Epithelial cell of prostate (primary cell): ENCODE measurements around the gene ADGRV1.
A peak's percentile ranks its signal among the peaks of the same experiment; 100 is the strongest.

ENCODE experiments used
- DNase-seq: peaks from one replicate; pipeline ENCODE4 v3.0.0-alpha.2; 2011; ENCODE audit warnings: low read depth, low spot score
- H3K27ac ChIP-seq: fragments of 450-650 bp; 2 replicates; pipeline ENCODE4 v1.5.1; 2017; ENCODE audit warnings: mild to moderate bottlenecking

The ADGRV1 gene, protein sequence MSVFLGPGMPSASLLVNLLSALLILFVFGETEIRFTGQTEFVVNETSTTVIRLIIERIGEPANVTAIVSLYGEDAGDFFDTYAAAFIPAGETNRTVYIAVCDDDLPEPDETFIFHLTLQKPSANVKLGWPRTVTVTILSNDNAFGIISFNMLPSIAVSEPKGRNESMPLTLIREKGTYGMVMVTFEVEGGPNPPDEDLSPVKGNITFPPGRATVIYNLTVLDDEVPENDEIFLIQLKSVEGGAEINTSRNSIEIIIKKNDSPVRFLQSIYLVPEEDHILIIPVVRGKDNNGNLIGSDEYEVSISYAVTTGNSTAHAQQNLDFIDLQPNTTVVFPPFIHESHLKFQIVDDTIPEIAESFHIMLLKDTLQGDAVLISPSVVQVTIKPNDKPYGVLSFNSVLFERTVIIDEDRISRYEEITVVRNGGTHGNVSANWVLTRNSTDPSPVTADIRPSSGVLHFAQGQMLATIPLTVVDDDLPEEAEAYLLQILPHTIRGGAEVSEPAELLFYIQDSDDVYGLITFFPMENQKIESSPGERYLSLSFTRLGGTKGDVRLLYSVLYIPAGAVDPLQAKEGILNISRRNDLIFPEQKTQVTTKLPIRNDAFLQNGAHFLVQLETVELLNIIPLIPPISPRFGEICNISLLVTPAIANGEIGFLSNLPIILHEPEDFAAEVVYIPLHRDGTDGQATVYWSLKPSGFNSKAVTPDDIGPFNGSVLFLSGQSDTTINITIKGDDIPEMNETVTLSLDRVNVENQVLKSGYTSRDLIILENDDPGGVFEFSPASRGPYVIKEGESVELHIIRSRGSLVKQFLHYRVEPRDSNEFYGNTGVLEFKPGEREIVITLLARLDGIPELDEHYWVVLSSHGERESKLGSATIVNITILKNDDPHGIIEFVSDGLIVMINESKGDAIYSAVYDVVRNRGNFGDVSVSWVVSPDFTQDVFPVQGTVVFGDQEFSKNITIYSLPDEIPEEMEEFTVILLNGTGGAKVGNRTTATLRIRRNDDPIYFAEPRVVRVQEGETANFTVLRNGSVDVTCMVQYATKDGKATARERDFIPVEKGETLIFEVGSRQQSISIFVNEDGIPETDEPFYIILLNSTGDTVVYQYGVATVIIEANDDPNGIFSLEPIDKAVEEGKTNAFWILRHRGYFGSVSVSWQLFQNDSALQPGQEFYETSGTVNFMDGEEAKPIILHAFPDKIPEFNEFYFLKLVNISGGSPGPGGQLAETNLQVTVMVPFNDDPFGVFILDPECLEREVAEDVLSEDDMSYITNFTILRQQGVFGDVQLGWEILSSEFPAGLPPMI (N-terminal part only)

DNA sequence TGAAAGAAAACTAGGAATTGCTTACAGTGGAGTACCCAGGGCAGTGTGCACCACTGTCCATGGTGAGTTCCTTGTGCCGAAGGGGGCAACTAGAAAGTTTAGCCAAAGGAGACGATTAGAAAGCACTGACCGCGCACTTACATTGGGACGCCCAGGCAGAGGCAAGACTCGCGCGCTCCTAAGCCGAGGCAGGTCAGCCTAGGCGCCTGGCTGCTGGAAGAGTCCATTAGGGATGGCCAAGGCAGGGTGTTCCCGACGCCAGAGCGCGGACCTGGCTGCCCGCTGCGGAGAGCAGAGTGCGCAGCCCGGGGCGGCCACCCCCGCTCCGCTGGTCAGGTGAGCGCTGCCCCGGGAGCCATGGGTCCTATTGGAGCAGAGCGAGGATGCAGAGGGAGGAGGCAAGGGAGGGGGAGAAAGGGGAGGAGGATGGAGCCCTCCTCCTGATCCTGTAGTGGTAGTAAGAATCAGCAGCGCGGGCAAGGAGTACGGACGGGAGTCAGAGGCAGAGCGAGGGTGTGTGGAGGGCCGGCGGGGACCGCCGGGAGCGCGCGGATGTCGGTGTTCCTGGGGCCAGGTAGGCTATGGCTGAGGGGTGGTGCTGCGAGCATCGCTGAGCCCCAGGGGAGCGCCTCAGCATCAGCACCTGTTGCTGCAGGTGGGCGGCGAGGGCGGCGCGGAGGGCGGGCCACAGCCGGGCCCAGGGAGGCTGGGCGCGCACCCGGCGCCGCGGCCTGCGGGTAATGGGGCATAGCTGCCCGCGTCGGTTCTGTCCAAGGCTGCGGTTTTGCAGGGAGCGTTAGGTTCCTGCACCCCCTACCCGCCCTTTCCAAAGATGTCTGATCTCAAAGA, at the start of gene ADGRV1:
TSS of gene ADGRV1 (plus strand) at position 454 of the 849 bp plus-strand sequence. CDS start at position 553, 99 bp downstream.
- DNase-seq: peak; percentile 34

DNA sequence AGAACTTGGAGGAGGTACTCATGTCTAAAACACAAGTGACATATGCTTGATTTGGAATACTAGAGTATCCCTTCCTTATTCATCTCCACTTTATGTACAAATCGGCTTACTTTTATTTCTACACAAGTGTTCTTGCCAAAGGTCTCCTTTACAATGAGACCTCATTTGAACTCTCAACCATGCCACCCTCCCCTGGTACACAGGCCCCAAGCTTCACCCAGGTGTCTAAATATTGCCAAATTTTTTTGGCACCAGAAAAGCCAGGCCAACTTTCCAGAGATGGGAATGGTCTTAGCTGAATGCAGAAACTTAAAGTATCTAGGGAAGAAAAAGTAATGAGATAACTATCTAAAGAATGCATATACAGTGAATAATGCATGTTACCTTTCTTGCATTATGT, 48.2 kb upstream of the ADGRV1 start:
- no peak for DNase-seq
- H3K27ac ChIP-seq: no peak overlapping the region

More for the DNA sequence above, at the start of gene ADGRV1:
- H3K27ac ChIP-seq: no peak within 1 kb of the TSS

DNA sequence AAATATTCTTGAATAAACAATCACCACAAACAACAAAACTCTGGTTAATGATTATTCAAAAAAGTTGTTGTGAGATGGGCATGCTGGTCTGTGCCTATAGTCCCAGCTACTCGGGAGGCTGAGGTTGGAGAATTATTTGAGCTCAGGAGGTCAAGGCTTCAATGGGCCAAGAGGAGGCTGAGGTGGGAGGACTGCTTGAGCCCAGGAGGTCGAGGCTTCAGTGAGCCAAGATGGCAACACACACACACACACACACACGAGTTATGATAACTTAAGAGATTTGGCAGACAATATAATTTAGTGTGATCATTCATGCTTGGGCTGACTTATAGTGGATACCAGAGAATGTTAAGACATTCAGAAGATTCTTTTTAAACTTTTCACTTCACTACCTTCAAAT, 44.1 kb upstream of the ADGRV1 start:
- DNase-seq: no peak
- H3K27ac ChIP-seq: no peak overlapping the region

DNA sequence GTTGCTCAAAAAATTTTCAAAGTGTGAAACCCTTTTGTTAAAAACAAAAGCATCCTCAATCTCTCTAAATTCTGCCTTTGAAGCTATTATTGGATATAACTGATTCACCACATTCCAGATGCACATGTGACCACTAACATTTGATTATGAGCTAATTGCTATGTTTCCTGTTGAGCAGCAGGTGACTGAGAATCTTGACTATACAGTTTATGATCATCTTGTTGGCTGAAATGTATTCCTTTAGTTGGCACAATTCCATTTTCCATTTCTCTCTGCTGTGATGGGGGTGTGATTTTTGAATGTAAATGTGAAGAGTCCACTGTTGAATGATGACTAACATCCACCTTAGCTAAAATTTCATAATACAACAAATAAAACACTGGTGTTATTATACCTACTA, 39.9 kb upstream of the ADGRV1 start:
- DNase-seq: peak; percentile 45
- peak overlapping the region; percentile 60 for H3K27ac ChIP-seq

DNA sequence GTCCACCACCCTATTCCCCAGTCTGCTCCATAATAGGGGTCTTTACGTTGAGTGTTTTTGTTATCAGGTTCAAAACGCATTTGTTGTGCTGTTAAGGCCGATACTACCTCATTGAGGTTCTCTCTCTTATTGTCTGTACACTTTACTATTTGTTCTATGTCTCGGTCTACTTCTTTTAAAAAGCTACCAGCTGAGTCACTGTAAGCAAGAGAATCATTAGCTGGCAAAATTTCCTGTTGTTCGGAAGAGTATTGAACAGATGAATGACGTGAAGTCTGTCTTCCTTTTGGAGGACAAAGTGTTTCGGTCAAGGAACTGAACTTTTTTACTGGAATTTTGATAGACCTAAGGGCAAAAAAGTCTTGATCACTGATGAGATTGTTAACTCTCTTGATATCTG, 39.5 kb upstream of the ADGRV1 start:
- DNase-seq: no peak
- peak overlapping the region; percentile 60 for H3K27ac ChIP-seq

DNA sequence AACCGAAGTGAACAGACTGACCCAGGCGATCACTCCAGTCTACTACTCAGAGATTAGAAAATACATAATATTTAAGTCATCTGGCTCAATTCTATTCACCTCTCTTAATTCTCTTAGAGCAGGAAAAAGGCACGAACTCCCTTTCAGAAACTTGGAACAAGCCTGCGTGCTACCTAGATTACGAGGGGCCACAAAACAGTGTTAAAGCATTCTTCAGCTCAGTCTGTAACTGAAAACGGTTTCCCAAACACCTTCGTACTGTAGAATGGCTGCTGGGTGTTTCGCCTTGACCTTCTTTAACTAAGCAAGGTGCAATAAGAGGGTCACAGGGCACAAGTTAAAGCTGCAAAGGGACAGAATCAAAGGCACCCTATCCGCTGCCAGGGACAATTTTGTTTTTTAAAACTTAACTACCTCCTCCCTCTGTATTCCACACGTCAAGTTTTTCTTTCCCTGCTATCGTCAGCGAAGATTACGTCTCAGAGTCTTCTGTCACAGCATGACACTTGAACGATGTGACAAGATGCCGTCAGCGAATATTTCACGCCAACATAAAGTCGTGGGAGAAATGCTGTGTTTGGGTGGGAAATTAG, 29.9 kb upstream of the ADGRV1 start:
- peak overlapping the region; percentile 69 for H3K27ac ChIP-seq
- no peak for DNase-seq

DNA sequence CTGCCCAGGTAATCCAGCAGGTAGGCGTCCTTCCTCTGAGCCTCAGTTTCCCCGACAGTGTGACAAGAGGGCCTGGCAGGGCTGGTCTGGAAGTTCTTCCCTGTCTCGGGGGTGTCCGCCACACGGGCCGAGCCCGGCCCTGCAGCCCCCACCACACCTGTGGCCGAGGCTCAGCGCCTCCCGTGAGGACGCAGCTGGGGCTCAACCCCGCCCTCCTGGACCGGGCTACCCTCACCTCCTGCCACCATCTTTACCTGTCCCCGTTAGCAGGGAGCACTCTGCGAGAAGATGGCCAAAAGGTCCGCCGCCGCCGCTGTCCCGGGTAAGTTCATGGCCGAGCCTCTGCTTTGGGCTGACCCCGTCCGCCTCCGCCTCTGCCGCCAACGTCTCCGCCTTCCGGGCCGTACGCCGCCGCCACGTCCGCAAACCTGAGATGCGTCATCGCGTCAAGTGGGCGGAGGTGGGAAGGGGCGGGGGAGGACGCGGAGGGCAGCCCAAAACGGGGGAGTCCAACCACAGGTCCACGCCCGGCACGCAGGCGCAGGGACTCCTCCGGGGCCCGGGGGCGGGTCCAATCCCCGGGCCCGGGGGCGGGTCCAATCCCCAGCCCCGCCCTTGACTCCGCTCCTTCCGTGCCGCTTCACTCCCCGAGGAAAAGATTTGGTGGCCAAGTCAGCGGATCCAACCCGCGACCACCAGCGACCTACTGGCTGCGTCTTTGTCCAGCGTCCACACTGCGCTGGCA, 29.2 kb upstream of the ADGRV1 start, which contains the start of gene LYSMD3:
TSS of gene LYSMD3 (minus strand) at position 391 of the 745 bp plus-strand sequence. CDS start 4,295 bp downstream, outside the sequence.
- peak; percentile 81 for DNase-seq
- H3K27ac ChIP-seq: peak within 1 kb of the TSS; percentile 69

DNA sequence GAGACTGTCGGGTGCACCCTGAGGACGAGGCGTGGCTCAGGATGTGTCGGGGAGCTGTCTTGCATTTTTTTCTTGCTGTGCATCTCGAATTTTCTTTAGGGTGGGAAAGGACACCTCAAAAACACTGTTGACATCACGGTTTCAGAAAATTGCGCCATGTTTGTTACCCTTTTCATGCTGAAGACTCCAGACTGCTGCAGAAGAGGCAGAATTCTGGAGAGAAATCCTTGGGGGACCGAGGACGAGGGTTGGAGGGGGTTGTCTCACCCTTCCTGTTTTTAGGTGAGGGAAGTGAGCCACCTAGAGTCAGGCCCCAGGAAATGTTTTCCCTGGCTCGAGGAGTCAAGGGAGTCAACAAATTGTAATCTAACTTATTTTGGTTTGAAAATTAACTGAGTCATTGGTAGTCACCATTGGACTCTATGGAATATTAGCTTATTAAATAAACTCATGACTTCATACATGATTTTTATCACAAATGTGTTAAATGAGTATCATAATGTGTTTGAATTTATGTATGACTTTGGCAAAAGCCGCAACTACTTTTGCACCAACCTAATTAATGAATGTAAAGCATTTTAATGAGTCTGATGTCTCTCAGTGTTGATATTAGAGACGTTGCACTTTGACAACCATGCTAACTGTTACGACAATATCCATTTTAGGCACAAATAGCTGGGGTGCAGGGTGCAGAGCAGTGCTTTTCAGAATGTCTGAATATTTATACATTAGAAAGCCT, 28.5 kb upstream of the ADGRV1 start:
- peak overlapping the region; percentile 69 for H3K27ac ChIP-seq
- DNase-seq: no peak

DNA sequence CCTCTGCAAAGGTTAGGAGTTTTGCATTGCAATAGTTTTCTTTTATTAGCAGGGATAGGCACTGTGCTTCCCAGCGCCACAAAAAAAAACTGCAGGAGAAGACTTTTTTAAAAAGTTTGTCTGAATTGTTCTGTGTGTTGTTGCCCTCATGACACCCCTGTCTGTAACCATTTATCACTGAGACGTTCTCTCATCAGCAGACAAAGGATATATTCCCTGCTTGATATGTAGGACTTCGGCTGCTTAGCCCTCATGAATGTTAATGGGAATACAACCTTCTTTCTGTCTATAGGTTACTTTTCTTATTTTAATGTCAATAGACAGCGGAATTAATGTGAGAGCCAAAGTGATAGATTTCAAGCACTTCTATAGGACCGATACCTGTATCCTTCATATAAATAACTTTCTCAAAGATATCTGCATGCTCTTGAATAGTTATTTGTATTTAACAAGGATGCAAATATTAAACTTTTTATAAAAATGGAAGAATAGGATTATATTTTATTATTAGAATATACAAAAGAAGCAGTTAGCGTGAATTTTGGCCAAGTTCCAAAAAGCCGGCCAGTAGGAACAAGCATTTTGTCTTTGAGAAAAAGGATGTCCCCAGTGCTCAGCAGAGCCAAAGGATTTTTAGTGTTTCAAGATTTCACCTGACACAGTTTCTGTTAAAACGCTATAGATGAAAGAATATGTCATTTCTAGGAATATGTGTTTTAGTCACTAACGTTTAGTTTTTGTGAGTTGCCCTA, 27.7 kb upstream of the ADGRV1 start:
- no peak overlapping the region for H3K27ac ChIP-seq
- no peak for DNase-seq

DNA sequence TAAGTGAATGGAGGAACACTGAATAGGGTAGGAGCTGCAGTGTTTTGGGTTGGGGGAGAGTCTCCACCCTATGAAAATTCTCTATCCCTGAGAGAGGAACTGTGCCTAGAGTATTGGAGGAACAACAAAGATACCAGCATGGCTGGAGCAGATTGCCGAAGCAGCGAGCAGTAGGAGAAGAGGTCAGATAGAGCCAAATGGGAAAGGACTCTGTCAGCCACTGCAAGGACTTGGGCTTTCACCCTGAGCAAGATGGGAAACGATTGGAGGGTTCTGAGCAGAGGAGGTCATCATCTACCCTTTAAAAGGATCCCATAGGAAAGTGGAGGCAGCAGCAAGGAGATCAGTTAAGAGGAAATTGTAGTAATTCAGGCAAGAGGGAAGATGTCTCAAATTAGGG, 24.8 kb upstream of the ADGRV1 start:
- no peak for DNase-seq
- no peak overlapping the region for H3K27ac ChIP-seq

DNA sequence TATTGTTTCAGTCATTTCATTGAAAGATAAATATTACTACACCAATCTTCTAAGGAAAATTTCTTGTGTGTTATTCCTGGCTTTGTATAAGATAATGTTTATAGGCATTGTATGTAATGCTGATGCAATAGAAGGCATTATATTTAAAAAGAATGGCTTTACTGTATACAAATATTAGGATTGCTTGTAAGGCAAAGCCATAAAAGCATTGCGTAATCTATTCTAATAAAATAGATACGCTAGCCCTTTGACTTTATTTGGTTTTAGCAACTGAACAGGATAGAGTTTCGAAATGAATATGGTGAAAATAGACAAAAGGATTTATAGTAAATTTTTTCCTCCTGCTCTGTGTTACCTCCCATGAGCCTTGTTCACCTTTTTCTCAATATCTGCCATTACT, 23.7 kb upstream of the ADGRV1 start:
- no peak for DNase-seq
- no peak overlapping the region for H3K27ac ChIP-seq

DNA sequence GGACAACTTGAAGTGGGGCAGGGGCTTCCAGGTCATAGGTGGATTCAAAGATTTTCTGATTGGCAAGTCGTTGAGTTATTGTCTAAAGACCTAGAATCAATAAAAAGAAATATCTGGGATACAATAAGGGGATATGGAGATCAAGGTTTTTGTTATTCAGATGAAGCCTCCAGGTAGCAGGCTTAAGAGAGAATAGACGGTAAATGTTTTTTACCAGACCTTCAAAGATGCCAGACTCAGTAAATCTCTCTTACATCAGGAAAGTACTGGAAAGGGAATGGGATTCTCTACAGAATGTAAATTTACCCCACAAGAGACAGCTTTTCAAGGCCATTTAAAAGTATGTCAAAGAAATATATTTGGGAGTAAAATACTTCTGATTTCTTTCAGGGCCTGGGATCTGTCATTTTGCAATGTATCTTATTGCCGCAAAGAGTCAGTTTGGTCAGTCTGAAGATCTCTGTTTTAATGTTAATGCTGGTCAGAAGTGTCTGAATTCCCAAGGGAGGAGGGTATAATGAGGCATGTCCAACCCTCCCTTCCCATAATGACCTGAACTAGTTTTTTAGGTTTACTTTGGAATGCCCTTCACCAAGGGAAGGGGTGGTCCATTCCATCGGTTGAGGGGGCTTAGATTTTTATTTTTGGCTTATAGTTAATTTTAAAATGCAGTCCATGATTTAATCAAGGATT, 15.6 kb upstream of the ADGRV1 start:
- H3K27ac ChIP-seq: no peak overlapping the region
- DNase-seq: no peak

DNA sequence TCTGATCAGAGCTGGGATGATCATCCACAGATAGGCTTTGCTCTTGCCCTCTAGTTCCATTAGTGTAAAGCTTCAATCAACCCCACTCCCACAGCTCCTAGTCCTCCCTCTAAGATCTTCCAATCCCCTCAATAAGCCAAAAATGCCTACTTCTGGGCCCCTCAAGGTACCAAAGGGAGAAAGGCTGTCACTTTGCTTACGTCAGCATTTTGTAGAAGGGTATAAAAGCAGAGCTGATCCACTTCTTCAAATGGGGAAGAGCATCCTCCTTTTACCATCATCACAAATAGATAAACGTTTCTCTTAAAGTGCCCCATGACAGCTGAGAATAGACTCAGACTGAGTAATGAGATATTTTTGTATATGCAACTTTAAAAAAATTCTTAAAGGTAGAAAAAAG, 13.1 kb upstream of the ADGRV1 start:
- DNase-seq: no peak
- no peak overlapping the region for H3K27ac ChIP-seq

DNA sequence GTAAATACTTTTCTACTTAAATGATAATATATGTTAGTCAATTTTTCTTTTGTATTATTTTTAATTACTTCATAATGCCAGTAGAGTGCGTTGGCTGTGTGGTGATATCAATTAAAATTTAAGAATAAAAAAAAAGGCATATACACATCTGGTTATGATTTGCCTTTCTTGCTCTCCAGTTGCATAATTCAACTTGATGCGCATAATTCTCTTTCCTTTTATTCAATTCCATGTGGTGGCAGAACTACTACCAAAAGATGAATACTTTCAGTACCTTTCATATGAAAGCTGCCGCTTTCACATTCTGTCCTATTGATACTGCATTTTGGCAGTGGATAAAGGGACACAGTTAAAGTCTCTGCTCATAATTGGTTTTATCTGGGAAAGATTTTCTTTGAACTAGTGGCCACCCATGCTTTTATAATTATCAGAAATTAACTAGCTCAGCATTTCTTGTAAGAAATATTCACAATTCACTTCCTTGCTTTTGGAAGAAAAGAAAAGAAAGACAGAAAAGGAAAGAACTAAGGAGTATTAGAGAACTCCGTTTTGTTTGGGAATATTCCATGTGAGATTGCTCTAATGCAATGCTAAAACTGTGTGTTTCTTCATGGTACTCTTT, 12.3 kb upstream of the ADGRV1 start:
- no peak overlapping the region for H3K27ac ChIP-seq
- no peak for DNase-seq

DNA sequence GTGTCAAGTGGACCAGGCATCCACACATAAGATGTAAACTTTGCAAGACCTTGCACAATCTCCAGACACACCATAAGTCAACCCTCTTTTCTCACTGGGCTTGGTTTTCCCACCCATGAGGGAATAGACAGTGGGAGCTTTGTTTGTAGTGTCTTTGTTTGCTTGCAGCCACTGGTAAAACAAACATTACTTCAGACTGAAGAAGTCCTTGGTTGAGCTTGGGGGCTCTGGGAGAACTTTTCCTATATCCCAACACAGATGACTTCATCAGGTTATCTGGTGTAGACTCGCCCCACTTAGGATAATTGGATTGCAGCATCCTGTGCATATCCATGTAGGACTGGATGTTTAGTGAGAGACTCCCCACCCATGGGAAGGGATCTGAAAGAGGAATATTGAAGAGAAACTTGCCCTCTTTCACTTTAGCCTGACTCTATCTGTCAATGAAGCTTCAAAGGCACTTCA, 11.5 kb upstream of the ADGRV1 start:
- no peak overlapping the region for H3K27ac ChIP-seq
- DNase-seq: no peak

DNA sequence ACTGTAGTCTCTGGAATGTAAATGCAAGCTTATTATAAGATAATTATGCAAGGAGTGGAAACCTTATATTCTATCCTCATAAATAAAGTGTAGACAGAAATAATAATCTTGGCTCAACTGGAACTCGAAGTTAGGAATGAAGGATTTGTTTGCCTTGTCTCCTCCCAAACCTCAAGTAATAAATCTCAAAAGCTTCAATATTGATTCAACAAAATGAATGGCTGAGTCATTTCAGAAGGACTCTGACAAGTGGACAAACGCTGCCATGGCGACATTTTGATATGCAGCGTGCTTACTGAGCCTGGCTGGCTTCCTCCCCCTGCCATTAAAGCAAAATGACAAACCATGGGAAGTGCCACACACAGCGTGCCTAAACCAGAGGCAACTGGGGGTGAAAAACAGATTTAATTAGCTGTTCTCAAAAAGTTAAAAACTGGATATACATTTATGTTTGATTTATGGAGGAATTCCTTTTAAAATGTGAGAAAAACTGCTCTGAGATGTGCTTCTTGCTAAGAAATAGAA, 10.5 kb upstream of the ADGRV1 start:
- peak; percentile 26 for DNase-seq
- no peak overlapping the region for H3K27ac ChIP-seq
